Fibroblast of skin of right quadriceps (primary cell): ENCODE results near the gene COX15.
"Not testable (repeated sequence)": the region's sequence is repeated elsewhere in the genome, so short reads cannot be mapped to it uniquely, and the experiment has no call there.

Experiments
- DNase-seq: peaks from one replicate; pipeline ENCODE4 v3.0.0-alpha.2; 2013

COX15 gene

DNA sequence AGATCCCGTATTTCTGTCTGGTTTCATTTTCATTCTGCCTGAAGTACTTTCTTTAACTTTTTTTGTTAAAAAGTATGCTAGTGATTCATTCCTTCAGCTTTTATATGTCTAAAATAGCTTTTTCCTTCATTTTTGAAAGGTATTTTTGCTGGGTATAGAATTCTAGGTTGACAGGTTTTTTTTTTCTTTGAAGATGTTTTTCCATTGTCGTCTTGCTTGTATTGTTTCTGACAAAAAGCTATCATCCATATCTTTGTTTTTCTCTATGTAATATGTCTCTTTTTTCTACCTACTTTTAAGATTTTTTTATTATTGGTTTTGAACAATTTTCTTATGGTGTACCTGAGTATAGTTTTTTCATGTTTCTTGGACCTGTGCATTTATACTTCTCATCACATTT is 8.3 kb upstream of the COX15 start:
- DNase-seq = no peak

GRCh38 chr10:99734111-99734510 is 2.2 kb upstream of the COX15 start:
- DNase-seq = not testable (repeated sequence)

DNA sequence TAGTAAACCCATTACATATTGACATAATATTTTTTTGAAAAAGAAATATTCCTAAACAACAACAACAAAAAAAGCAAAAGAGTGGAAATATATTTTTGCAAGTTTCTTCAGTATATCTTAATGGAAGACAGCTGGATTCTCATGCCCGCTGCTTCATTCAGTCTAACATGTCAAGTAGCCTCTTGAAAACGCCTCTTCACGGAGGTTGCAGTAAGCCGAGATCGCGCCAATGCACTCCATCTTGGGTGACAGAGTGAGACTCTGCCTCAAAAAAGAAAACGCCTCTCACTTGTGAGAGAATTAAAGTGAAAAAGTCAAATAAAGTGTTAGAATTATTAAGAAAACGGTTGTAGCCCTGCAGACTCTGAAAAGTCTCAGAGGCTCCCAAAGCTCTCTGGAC is 1.4 kb upstream of the COX15 start:
- DNase-seq = no peak

DNA sequence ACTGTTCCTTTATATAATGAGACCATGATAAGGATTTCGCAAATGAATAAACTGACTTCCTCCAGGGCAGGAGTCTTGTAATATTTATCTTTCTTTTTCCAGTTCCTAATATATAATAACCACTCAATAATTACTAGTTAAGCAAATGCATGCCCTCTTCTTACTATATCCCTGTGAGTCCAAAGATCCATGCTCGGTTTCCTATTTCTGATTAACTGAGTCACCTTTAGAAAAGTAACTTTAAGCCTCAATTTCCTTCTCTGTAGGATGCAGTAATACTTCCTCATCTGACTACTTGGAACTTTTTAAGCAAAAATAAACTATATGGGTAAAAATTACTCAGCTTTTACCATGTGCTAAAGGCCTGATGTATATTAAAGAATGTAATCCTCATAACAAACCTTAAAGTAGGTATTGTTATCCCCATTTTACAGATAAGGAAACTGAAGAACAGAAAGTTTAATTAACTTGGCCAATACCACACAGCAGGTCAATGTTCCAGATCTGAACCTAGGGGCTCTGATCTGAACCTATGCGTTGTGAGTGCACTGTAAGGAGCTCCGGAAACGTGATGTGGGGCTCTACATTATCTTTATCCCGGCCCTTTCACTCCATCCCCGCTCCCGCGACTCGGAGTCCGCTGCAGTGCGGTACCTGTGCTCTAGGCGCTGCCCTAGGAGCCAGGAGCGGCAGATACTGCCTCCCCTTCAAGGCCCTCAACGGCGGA is 458 bp downstream of the COX15 start:
- DNase-seq = no peak

GRCh38 chr10:99730026-99730425 is 1.9 kb downstream of the COX15 start:
- peak; percentile 20 for DNase-seq

- DNase-seq = no peak
Observed at GRCh38 chr10:99720387-99720786, 11.5 kb downstream of the COX15 start.

DNA sequence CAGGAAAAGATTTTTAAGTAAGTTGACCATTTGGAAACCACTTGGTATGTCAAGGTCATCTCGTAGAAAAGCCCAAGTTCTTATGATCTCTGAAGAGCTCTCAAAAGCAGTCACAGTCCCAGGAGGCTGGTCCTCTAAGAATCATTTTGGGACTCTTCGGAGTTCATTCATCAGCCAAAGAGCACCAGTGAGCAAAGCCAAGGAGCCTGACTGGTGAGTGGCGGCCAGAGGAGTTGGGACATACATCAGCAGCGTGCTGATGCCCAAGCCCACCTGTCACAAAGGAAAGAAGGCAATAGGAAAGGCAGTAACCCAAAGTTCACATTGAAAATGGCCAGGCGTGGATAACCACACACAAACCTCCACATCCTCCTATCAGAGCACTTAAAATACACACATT is 17.5 kb downstream of the COX15 start:
- DNase-seq = no peak

GRCh38 chr10:99711129-99711719 is 20.7 kb downstream of the COX15 start:
- peak; percentile 57 for DNase-seq

DNA sequence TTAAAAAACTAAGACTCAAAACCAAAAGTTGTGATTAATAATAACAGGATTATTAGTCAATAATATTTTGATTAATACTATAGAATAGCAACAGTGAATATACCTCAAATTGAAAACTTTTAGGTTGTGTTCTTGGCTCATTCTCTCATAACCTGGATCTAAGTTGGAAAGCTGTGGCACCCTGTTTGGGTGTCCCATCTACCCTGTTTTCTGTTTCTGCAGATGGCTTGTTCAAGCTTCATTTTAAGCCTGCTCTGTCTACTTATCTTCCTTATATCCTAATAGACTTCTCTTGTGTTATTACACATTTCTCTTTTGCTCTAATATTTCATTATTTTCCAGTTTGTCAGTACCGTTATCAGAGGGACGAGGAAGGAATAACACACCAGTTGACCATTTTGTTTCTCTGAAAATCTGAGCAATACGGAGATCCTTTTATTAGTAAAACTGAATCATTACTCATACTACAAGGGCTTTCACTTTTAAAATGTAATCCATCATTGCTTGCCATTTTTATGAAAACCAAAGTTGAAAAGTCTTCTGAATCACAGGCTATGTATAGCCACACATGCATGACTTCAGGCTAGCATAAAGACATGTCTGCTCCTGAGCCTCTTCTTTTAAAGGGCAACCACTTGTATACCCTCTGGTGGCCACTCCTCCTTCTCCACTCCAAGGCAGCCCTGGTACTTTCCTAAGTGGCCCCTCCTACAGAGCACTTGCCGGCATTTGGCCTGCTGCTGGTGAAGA is 22.3 kb downstream of the COX15 start:
- DNase-seq = peak; percentile 40

DNA sequence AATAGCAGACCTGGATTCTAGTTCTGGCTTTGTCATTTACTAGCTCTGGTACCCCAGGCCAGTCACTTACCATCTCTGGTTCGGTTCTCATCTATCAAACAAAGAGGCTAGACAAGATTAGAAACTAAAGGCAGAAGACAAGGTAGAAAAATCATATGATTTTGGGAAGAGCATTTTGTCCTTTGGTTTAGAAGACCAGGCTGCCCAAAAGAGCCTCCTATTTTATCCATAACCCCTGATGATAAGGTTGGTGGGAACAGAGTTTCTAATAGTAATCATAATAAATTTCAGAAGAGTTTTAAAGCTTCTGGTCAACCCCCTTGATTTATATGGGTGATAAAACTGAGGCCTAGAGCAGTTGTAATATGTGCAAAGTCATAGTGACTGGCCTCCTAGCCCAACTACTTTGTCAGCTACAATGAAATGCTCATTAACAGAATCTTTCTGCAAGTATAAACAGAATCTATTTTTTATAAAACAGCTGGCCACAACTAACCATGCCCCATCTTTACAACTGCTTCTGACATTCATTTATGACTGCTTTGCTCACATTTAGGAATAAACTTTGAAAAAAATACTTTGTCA is 23.4 kb downstream of the COX15 start:
- DNase-seq = no peak

DNA sequence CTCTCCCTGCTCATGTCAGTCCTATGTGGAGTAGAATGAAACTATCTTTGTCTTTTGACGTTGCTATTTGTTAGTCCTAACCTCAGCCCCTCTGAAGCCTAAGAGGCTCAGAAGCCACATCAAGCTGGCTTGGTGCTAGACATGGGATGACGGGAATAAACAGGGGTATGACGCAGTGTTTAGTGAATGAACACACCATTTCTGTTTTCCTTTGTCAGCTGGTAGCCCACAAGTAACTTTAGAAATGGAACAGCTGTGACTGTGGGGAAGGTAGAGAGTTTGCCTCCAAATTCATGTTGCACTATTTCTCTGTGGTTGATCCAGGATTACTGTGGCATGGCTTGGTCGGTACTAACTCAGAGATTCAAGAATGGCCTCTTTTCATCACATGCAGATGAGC is 31.3 kb downstream of the COX15 start:
- no peak for DNase-seq

GRCh38 chr10:99698504-99699080 is 33.3 kb downstream of the COX15 start:
- DNase-seq = no peak

DNA sequence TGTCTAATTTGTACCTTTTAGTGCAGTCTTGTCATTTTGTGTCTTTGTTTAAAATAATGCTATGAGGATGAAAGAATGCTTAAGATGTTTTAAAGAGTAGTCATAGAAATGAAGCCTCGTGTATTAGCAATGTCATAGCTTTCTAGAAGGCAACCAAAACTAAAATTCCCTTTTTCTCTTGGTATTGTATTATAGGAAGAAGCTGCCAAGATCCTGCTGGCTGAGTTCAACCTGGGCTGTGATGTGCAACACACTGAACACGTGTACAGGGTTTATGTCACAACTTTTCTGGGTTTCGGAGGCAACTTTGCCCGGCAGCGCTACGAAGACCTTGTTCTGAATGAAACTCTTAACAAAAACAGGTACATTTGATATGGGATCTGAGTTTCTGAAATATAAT is 36.2 kb downstream of the COX15 start:
- DNase-seq = peak; percentile 10

GRCh38 chr10:99693933-99694583 is 37.9 kb downstream of the COX15 start:
- DNase-seq = peak; percentile 85

DNA sequence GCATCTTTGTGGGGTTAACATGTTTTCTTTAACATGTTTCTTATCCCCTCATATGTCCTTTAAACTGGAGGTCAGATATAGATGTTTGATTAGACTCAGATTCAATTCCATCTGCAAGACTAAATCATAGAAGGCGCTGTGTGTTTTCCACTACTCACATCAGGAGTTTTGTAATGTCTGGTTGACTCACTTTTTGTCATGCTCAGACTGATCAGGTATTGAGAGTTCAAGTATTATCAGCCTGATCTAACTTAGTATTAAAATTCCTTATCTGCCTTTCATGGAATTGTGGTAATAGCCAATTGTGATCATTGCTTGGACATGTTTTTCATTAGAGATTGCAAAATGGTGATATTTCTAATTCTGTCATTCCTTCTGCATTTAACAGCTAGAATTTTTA is 42.5 kb downstream of the COX15 start:
- peak; percentile 10 for DNase-seq

DNA sequence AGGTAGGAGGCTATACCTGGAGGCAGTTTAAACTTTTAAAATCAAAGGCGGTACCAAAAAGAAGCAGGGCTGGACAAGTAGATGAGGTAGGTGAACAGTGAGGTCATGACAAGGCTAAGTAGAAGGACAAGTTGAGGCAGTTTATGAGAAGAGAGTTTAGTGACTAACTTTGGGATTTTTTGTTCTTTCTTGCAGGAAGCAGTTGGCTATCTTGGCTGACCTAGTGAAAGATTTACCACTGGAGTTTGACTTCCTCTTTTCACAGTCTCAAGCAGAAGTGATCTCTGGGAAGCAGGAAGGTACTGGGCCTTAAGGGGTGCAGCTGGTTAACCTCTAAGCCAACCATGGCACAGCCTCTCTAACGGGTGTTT is 46.3 kb downstream of the COX15 start:
- DNase-seq = no peak

DNA sequence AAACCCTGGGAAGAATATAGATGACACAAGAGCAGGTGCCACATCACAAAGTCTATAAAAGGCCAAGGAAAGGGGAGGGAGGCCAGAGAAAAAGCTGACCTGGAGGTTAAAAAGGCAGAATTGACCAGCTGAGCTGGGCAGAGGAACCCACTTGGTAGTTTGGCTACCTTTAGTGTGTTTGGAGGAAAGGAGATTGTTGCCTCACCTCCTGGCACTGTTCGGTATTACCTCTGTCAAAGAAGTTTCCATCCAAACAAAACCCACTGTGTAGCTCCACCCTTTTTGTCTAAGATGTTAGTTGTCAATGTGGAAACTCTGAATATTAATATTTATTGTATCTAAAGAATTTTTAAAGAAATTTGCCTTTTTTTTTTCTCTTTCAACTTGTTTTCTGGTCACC is 49.2 kb downstream of the COX15 start:
- no peak for DNase-seq
